Neural progenitor cell (in vitro differentiated cells): ENCODE results near the gene HMGCR.

ENCODE experiments used
- EZH2 ChIP-seq: fragments of 200-600 bp; sonication (generic); IDR thresholded peaks from 2 replicates; pipeline ENCODE4 v1.6.1; 2017; ENCODE audit warnings: antibody characterized with exemption, mild to moderate bottlenecking, moderate library complexity
- EZH2phosphoT487 ChIP-seq: fragments of 200-600 bp; sonication (generic); IDR thresholded peaks from 2 replicates; pipeline ENCODE4 v1.6.1; 2017; ENCODE audit warnings: antibody characterized with exemption
- TF ChIP-seq, protein P1 (sequence below): fragments of 200-600 bp; sonication (generic); IDR thresholded peaks from 2 replicates; pipeline ENCODE4 v1.5.1; 2017; ENCODE audit warnings: antibody characterized with exemption, mild to moderate bottlenecking

DNA sequence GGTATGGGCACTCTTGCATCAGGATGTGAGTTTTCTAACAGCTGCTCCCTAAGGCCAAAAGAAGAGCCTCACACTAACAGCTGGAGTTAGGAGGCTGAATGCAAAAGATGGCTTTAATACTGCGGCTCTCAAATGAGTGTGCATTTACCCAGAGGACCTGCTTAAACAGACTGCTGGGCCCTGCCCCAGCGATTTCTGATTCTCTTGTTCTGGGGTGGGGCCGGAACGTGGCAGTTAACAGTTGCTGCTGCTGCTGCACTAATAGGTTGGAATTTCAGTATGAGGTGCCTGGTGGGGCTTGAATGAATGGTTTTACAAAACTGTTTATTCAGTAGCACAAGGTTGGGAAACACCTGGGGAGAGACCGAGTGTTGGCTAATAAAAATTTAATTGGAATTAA lies 26.1 kb downstream of the HMGCR start:
- TF ChIP-seq, protein P1, sequence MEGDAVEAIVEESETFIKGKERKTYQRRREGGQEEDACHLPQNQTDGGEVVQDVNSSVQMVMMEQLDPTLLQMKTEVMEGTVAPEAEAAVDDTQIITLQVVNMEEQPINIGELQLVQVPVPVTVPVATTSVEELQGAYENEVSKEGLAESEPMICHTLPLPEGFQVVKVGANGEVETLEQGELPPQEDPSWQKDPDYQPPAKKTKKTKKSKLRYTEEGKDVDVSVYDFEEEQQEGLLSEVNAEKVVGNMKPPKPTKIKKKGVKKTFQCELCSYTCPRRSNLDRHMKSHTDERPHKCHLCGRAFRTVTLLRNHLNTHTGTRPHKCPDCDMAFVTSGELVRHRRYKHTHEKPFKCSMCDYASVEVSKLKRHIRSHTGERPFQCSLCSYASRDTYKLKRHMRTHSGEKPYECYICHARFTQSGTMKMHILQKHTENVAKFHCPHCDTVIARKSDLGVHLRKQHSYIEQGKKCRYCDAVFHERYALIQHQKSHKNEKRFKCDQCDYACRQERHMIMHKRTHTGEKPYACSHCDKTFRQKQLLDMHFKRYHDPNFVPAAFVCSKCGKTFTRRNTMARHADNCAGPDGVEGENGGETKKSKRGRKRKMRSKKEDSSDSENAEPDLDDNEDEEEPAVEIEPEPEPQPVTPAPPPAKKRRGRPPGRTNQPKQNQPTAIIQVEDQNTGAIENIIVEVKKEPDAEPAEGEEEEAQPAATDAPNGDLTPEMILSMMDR = no peak
- TF ChIP-seq EZH2 (no peak), EZH2phosphoT487 (no peak)
